Calu3 (cell line): ENCODE measurements around the gene SUMF2. TPM values are rescaled to one million over a fixed set of nuclear protein-coding genes. Genes with fewer than 3 reads are reported as not detected.
"Not testable (repeated sequence)": the region's sequence is repeated elsewhere in the genome, so short reads cannot be mapped to it uniquely, and the experiment has no call there.

ENCODE experiments used
- BruUV-seq: library from RNA; stranded (reverse); fragments of 400-500 nt; replicated peaks from 2 replicates; lab custom pipeline; 2021; lab: Mats Ljungman, UMichigan
- CTCF ChIA-PET: fragments of 300-600 bp; sonication (Branson Sonifier 250); formaldehyde crosslinking; loops from one replicate; lab custom pipeline; 2022; ENCODE audit warnings: antibody characterized with exemption; lab: Charles Lee
- DNase-seq: peaks from one replicate; pipeline ENCODE4 v3.0.0; 2022
- H3K27ac Mint-ChIP-seq: one replicate; pipeline ENCODE4 v1.8.0; 2022; ENCODE audit warnings: mixed read lengths; ENCODE audit not compliant: unreplicated experiment
- H3K27me3 Mint-ChIP-seq: one replicate; pipeline ENCODE4 v1.8.0; 2022; ENCODE audit warnings: mixed read lengths; ENCODE audit not compliant: unreplicated experiment
- H3K36me3 Mint-ChIP-seq: one replicate; pipeline ENCODE4 v1.8.0; 2022; ENCODE audit warnings: mild to moderate bottlenecking, moderate library complexity, mixed read lengths; ENCODE audit not compliant: insufficient read depth, unreplicated experiment
- H3K4me1 Mint-ChIP-seq: one replicate; pipeline ENCODE4 v1.8.0; 2022; ENCODE audit warnings: mild to moderate bottlenecking, low read depth, mixed read lengths; ENCODE audit not compliant: unreplicated experiment
- H3K4me3 Mint-ChIP-seq: one replicate; pipeline ENCODE4 v1.8.0; 2022; ENCODE audit warnings: mild to moderate bottlenecking, low read depth, moderate library complexity, mixed read lengths; ENCODE audit not compliant: unreplicated experiment
- H3K9me3 Mint-ChIP-seq: one replicate; pipeline ENCODE4 v1.8.0; 2022; ENCODE audit warnings: low read depth, mixed read lengths; ENCODE audit not compliant: unreplicated experiment
- CTCF ChIP-seq: fragments of 200-600 bp; IDR thresholded peaks from one replicate; pipeline ENCODE4 v1.8.0; 2022; ENCODE audit warnings: antibody characterized with exemption; ENCODE audit not compliant: unreplicated experiment
- intact Hi-C: fragments of 100-400 bp; cut with micrococcal nuclease; formaldehyde crosslinking; loops from one replicate; pipeline ENCODE4 v1.10.0; 2022; ENCODE audit not compliant: unreplicated experiment
- total RNA-seq: library from RNA; stranded (reverse); gene quantifications from 2 replicates; pipeline ENCODE4 v1.2.3, GENCODE V29; 2022

Gene SUMF2
- total RNA-seq, 1 experiment from 2014 or later: 255 TPM

GRCh38 chr7:56026538-56026937, 37.5 kb upstream of the SUMF2 start:
- H3K27ac Mint-ChIP-seq: no peak overlapping the region
- intact Hi-C loops: no loop called here
- peaks cover 70% of the 10 kb centered on the region for H3K36me3 Mint-ChIP-seq
- CTCF ChIA-PET: interaction anchor here (0.7 kb wide), 1 partner anchor 404 kb away, joined by 4 read pairs; no protein-coding TSS in a partner anchor
- no peaks in the 10 kb centered on the region for H3K9me3 Mint-ChIP-seq
- no TSS peak for BruUV-seq
- DNase-seq: no peak
- peaks cover under 1% of the 10 kb centered on the region for H3K4me1 Mint-ChIP-seq
- no peak for TF ChIP-seq CTCF
- no peaks in the 10 kb centered on the region for H3K27me3 Mint-ChIP-seq
- no peak overlapping the region for H3K4me3 Mint-ChIP-seq

- H3K36me3 Mint-ChIP-seq: peaks cover 89% of the 10 kb centered on the region
- H3K4me1 Mint-ChIP-seq: peaks cover 13% of the 10 kb centered on the region
- intact Hi-C loops: no loop called here
- H3K4me3 Mint-ChIP-seq: no peak overlapping the region
- CTCF ChIA-PET: interaction anchor here (0.6 to 0.7 kb wide), 2 partner anchors 26 to 380 kb away, joined by 6 to 7 read pairs; no protein-coding TSS in a partner anchor
- H3K27me3 Mint-ChIP-seq: no peaks in the 10 kb centered on the region
- no peak for TF ChIP-seq CTCF
- H3K9me3 Mint-ChIP-seq: no peaks in the 10 kb centered on the region
- DNase-seq: no peak
- no TSS peak for BruUV-seq
- H3K27ac Mint-ChIP-seq: no peak overlapping the region
These were observed 35.0 kb upstream of the SUMF2 start for GRCh38 chr7:56028942-56029630.

- Mint-ChIP-seq H3K27ac (no peak overlapping the region), H3K27me3 (no peaks in the 10 kb centered on the region)
These were observed 33.7 kb upstream of the SUMF2 start for GRCh38 chr7:56030340-56030739.

GRCh38 chr7:56031556-56031955, 32.5 kb upstream of the SUMF2 start:
- H3K4me3 Mint-ChIP-seq: peak overlapping the region; percentile 81
- H3K9me3 Mint-ChIP-seq, intact Hi-C loops, BruUV-seq, DNase-seq, H3K27me3 Mint-ChIP-seq, CTCF ChIA-PET: not testable (repeated sequence)
- peaks cover 13% of the 10 kb centered on the region for H3K4me1 Mint-ChIP-seq
- peak overlapping the region; percentile 18 for H3K27ac Mint-ChIP-seq
- H3K36me3 Mint-ChIP-seq: peaks cover 76% of the 10 kb centered on the region

More at GRCh38 chr7:56030340-56030739, 33.7 kb upstream of the SUMF2 start:
- no peak for TF ChIP-seq CTCF
- BruUV-seq: no TSS peak
- Mint-ChIP-seq H3K9me3 (no peaks in the 10 kb centered on the region), H3K4me3 (no peak overlapping the region), H3K36me3 (peaks cover 89% of the 10 kb centered on the region), H3K4me1 (peaks cover 13% of the 10 kb centered on the region)
- DNase-seq: no peak
- intact Hi-C loops: no loop called here
- CTCF ChIA-PET: no interaction called here

- CTCF ChIA-PET: interaction anchor here (0.7 kb wide), 1 partner anchor 59 kb away, joined by 3 read pairs; no protein-coding TSS in a partner anchor
- Mint-ChIP-seq H3K4me3 (peak overlapping the region; percentile 81), H3K4me1 (peaks cover 13% of the 10 kb centered on the region), H3K27ac (peak overlapping the region; percentile 18), H3K36me3 (peaks cover 66% of the 10 kb centered on the region)
- H3K9me3 Mint-ChIP-seq, BruUV-seq, H3K27me3 Mint-ChIP-seq, intact Hi-C loops, DNase-seq: not testable (repeated sequence)
These were observed 31.5 kb upstream of the SUMF2 start for GRCh38 chr7:56032578-56032977.
